Measurements from ENCODE around the gene HAGHL. TPM values are rescaled to one million over a fixed set of nuclear protein-coding genes. Genes with fewer than 3 reads are reported as not detected.

Gene HAGHL
- total and polyA plus RNA-seq, 7 donors, result 0.92 to 10.5 (median 3.6) TPM

GRCh38 chr16:760545-761343 is 33.8 kb downstream of the HAGHL start, which contains the start of gene MSLN:
Gene MSLN (plus strand): TSS chr16:760734. CDS start chr16:762681, 1,947 bp downstream.
- intact Hi-C loops (cut with DNase I), result no loop called here
- 30 to 71% methylated on average over 37 of the region's 37 CpGs for WGBS, 2 donors
- no peaks in the 10 kb centered on the region for H3K4me1 ChIP-seq
- H3K27me3 ChIP-seq, result peaks cover 0 to 19% (median 0%) of the 10 kb centered on the region in 3 donors
- H3K36me3 ChIP-seq, result no peaks in the 10 kb centered on the region
- H3K27ac ChIP-seq, result no peak within 1 kb of the TSS
- peaks cover 0 to 1% (median 0%) of the 10 kb centered on the region in 4 donors for H3K9me3 ChIP-seq
- TF ChIP-seq POLR2A (IDR thresholded peaks at IDR 0.05) (no peak), CTCF (IDR thresholded peaks at IDR 0.05) (no peak), POLR2AphosphoS5 (IDR thresholded peaks at IDR 0.05) (no peak), EP300 (IDR thresholded peaks at IDR 0.05) (no peak)
- H3K4me3 ChIP-seq, result no peak within 1 kb of the TSS
- no peak for DNase-seq

- TF ChIP-seq EP300 (IDR thresholded peaks at IDR 0.05) (no peak), POLR2AphosphoS5 (IDR thresholded peaks at IDR 0.05) (no peak), CTCF (IDR thresholded peaks at IDR 0.05) (no peak), POLR2A (IDR thresholded peaks at IDR 0.05) (no peak)
- H3K4me3 ChIP-seq, result no peak overlapping the region
- WGBS, 2 donors, result 26 to 63% methylated on average over 22 of the region's 22 CpGs
- no peak for DNase-seq
- H3K27me3 ChIP-seq, result peaks cover 0 to 19% (median 0%) of the 10 kb centered on the region in 3 donors
- no peaks in the 10 kb centered on the region for H3K4me1 ChIP-seq
- no peaks in the 10 kb centered on the region for H3K9me3 ChIP-seq
- intact Hi-C loops (cut with DNase I), result no loop called here
- H3K36me3 ChIP-seq, result no peaks in the 10 kb centered on the region
- no peak overlapping the region for H3K27ac ChIP-seq
These were observed 35.0 kb downstream of the HAGHL start for GRCh38 chr16:761625-762513.

- Histone ChIP-seq H3K27ac (no peak overlapping the region), H3K4me1 (no peaks in the 10 kb centered on the region), H3K9me3 (no peaks in the 10 kb centered on the region), H3K27me3 (peaks cover 0 to 19% (median 0%) of the 10 kb centered on the region in 3 donors), H3K4me3 (no peak overlapping the region), H3K36me3 (no peaks in the 10 kb centered on the region)
- WGBS, 2 donors, result 62 to 80% methylated on average over 17 of the region's 17 CpGs
- DNase-seq, result no peak
- TF ChIP-seq CTCF (IDR thresholded peaks at IDR 0.05) (no peak), EP300 (IDR thresholded peaks at IDR 0.05) (no peak), POLR2A (IDR thresholded peaks at IDR 0.05) (no peak), POLR2AphosphoS5 (IDR thresholded peaks at IDR 0.05) (no peak)
- intact Hi-C loops (cut with DNase I), result no loop called here
These were observed 35.8 kb downstream of the HAGHL start for GRCh38 chr16:762595-763268.

GRCh38 chr16:763369-764183 is 36.7 kb downstream of the HAGHL start:
- H3K4me1 ChIP-seq, result no peaks in the 10 kb centered on the region
- no peak overlapping the region for H3K4me3 ChIP-seq
- intact Hi-C loops (cut with DNase I), result no loop called here
- WGBS, 2 donors, result 54 to 81% methylated on average over 21 of the region's 21 CpGs
- no peaks in the 10 kb centered on the region for H3K36me3 ChIP-seq
- no peak overlapping the region for H3K27ac ChIP-seq
- TF ChIP-seq POLR2AphosphoS5 (IDR thresholded peaks at IDR 0.05) (no peak), EP300 (IDR thresholded peaks at IDR 0.05) (no peak), CTCF (IDR thresholded peaks at IDR 0.05) (no peak), POLR2A (IDR thresholded peaks at IDR 0.05) (no peak)
- no peaks in the 10 kb centered on the region for H3K9me3 ChIP-seq
- H3K27me3 ChIP-seq, result peaks cover 0 to 19% (median 0%) of the 10 kb centered on the region in 3 donors
- no peak for DNase-seq
